Subcutaneous preadipocyte (primary cell): ENCODE measurements around the gene PROCA1. TPM values are rescaled to one million over a fixed set of nuclear protein-coding genes. Genes with fewer than 3 reads are reported as not detected.

Source experiments
- small RNA-seq: library from RNA; depleted of rRNA; stranded (forward); fragments of <200 nt; gene quantifications from one replicate; pipeline ENCODE3, GENCODE V24; 2012
- total RNA-seq: library from RNA; depleted of rRNA; stranded (reverse); fragments of >200 nt; gene quantifications from 2 replicates; pipeline ENCODE4 v1.2.3, GENCODE V29; 2012

PROCA1 gene, protein sequence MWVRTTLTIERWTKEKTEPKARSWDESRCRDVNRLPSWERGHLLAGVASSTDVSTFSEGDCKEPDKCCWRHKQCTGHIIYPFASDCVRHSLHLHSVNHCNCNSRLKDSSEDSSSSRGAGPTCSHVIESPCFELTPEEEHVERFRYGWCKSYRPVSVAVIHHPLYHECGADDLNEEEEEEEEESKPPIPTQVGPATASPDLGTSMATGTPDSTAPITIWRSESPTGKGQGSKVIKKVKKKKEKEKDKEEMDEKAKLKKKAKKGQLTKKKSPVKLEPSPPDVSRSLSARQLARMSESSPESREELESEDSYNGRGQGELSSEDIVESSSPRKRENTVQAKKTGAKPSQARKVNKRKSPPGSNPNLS
- total RNA-seq, result 1.4 and 1.8 TPM in 2 replicates

DNA sequence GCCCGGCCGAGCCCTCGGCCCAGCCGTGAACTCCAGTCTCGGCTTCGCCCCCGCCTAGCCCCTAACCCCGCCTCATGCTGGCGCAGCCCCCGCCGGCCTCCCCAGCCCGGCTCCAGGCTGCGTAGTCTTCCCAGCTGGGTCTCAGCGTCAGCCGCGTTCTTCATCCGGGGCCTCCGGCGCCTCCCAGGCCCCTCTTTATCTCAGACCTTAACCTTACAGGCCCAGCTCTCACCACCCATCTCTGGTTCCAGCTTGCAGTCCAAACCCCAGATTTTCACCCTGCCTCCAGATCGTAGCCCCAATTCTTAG lies at the start of gene PROCA1:
Gene PROCA1, minus strand, starts transcription at position 166 of the 309 bp plus-strand sequence. CDS start 228 bp downstream, outside the sequence.

DNA sequence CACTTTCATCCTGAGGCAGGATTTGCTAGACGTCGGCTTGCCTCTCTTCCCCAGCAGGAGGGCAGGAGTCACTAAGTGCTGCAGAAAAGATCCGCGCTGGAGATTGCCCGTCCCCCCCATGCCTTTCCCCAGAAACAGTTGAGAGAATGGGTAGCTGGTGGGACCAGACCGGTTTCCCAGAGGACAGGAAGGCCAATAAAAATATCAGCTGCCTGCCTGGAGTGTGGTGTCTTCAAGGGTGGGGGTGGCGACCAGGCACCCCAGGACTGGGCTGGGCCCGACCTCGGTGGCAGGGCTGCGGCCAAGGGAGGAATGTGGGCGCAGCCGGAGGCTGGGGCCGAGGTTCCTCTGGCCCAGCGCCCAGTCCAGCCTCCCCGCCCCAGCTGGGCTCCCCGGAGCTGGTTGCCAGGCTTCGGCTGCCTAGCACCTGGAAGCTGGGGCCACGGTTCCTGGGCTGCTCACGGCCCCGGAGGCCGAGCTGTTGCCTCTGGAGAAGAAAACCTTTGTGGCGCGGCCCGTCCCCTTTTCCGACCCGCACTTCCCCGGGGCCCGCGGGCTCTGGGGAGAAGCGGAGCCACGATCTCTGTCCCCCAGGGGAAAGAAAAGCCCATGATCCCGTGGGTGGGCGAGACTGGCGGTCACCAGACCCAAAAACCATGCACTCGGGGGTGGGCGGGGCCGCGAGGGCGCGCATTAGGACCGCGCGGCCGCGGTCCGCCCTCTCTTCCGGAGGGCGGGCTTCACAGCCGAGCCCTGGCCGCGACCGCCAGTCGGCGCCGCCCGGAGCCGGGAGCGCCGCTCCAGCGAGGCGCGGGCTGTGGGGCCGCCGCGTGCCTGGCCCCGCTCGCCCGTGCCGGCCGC lies 31.8 kb upstream of the PROCA1 start, which contains the start of gene TRAF4:
Gene TRAF4, plus strand, starts transcription at position 769 of the 861 bp plus-strand sequence. CDS start 102 bp downstream, outside the sequence.

DNA sequence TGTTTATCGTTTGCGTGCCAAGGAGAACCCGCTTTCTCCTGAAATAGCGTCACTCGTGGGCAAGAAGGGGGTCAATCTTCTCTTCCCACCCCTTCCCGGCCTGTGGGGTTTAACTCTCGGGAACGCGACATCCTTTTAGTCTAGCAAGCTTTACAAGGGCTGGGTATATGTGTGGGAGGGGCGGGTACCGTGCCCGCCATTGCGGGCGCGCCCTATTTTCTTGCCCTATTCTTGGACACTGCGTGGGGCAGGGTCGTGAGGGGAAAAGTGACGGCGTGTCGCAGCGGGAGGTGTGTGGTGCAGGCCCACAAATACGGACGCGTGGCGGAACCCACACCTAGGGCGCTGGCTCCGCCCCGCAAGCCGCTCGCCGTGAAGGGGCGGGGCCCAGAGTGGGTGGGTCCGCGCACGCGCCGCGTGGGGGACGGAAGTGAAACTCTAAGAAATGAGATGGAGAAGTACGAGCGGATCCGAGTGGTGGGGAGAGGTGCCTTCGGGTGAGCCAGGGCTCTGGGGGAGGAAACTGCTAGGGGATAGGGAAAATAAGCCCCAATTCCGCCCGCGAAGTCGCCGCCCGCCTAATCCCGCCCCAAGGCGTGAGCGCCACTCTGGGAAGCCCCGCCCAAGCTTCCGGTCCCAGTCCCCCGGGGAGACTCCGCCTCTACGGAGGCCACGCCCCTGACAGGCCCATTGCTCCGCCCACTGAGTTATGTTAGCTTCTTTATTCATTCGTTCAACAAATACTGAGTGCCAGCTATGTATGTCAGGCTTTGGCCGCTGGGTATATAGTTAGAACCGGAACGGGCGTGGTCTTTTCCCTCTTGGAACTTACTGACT lies 16.9 kb upstream of the PROCA1 start, which contains the start of gene NEK8:
Gene NEK8, plus strand, starts transcription at position 425 of the 837 bp plus-strand sequence. Its CDS starts 26 bp downstream, at position 451.

DNA sequence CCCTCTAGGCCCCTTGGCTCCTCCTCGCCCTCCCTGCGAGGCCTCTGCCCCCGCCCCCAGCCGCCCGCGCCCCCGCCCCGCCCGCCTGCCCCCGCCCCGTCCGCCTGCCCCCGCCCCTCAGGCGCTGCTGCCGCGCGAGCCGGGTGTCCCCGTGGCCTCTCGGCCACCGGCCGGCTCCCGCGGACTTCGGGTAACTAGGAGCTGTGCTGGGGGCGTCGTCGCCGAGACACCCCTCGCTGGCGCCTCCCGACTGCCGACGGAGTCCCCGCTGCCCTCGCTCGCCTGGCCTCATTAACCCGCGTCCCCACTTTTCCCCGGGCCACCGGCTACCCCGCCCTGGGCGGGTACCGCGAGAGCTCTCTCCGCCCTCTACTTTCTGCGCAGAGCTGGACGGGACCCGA lies 14.5 kb upstream of the PROCA1 start, which contains the start of gene TLCD1:
Gene TLCD1, minus strand, starts transcription at position 8 of the 401 bp plus-strand sequence. CDS start 136 bp downstream, outside the sequence.

DNA sequence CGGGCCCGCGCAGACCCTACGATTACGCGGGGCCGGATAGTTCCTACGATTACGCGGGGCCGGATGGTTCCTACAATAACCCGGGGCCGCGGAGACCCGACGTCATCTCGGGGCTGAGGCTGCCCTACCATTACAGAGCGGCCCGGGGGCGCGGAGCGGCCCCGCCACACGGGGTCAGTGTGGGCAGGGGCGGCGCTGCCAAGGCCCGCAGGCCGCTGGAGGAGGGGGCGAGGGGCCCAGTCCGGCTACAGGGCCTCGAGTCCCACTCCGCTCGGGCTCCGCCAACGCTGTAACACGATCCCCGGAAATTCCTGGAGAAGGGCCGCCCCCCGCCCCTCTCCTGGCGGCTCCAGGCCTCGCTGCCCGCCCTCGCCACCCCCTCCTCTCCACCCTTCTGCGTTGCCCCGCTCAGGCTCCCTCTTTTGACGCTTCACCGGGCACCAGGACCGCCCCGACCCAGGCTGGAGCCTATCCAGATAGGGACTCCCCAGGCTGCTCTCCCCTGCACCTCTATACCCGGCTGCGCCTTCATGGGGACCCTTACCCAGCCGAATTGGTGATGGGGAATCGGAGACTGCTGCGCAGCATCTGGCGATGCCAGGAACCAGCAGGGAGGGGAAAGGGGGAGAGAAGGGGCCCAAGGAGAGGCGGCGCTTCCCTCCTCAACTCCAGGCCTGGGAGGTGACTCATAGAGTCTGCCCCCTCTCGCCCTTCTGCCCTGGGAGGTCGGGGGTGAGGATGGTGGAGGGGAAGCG lies 6.1 kb upstream of the PROCA1 start, which contains the start of gene RAB34:
Gene RAB34, minus strand, starts transcription at position 291 of the 755 bp plus-strand sequence. CDS start 602 bp downstream, outside the sequence.

DNA sequence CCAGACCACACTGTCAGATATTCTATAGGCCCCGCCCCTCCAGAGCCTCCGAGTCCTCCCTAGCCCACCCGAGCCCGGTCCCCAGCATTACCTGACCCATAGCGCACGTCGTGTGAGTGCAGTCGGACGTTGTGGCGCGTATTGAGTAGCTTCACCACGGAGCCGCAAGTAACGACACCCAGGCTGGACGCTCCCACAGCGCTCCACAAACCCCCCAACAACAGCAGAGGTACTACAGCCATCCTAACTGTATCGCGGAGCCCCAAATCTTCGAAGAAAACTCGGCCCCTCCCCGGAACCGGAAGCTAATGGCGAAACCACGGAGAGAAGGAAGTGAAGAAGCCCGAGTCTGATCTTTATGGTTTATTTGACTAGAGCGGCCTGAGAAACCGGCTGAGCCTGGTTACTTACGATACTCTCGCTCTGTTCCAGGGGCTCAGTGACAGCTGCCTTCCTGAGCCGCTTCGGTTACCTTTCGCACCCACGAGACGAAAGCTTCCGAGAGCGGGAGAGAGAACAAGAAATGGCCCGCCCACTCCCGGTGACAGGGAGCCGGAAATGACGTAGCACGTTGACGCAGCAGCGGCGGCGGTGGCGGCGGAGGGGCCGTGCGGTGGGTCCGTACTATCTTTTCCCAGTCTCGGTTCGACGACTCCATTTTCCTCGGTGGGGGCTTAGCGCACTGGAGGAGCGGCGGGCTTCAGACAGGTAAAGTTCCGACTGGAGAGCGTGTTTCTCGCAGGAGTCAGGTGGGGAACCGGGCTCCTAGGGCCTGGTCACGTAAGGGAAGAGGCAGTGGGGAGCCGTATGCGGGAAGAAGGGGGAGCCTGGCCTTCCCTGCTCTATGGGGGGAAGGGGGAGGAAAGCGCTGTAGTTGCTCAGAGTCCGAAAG lies 49.8 kb downstream of the PROCA1 start, which contains the start of the genes SDF2 and SUPT6H:
Gene SDF2, minus strand, starts transcription at position 272 of the 892 bp plus-strand sequence. Its CDS starts 30 bp downstream, at position 242.
Gene SUPT6H, plus strand, starts transcription at position 571 of the 892 bp plus-strand sequence. CDS start 11,197 bp downstream, outside the sequence.

Small RNA genes within 50 kb of the gene (small RNA-seq; reads per million reads assigned to genes)
- gene SNORD42A, result not detected
- 0.71 reads per million, percentile 44 among the genes with 10 or more reads in this experiment for gene SNORD42B
- not detected for gene SNORD4A
- not detected for gene SNORD4B

Other genes starting within 250 kb of the PROCA1 start
- gene SLC13A2, start 238.2 kb downstream of the PROCA1 start, total RNA-seq, result not detected in 2 replicates
- not detected in 2 replicates for gene FOXN1, start 205.5 kb downstream of the PROCA1 start, total RNA-seq
- gene UNC119, start 159.3 kb downstream of the PROCA1 start, total RNA-seq, result 15.4 and 17.8 TPM in 2 replicates
- 34.2 and 42.0 TPM in 2 replicates for gene PIGS, start 140.4 kb downstream of the PROCA1 start, total RNA-seq
- 26.1 and 27.6 TPM in 2 replicates for gene ALDOC, start 135.0 kb downstream of the PROCA1 start, total RNA-seq
- 32.3 and 47.3 TPM in 2 replicates for gene SPAG5, start 112.9 kb downstream of the PROCA1 start, total RNA-seq
- gene RSKR, start 97.7 kb downstream of the PROCA1 start, total RNA-seq, result 5.1 and 9.6 TPM in 2 replicates
- 135 and 175 TPM in 2 replicates for gene BLTP2, start 66.7 kb downstream of the PROCA1 start, total RNA-seq
- 24.2 and 37.1 TPM in 2 replicates for gene SDF2, start 50.0 kb downstream of the PROCA1 start, total RNA-seq
- 43.4 and 44.8 TPM in 2 replicates for gene SUPT6H, start 49.7 kb downstream of the PROCA1 start, total RNA-seq
- gene RAB34, start 6.0 kb upstream of the PROCA1 start, total RNA-seq, result 142 and 146 TPM in 2 replicates
- gene RPL23A, start 8.1 kb upstream of the PROCA1 start, total RNA-seq, result 406 and 856 TPM in 2 replicates
- 3.1 and 4.0 TPM in 2 replicates for gene TLCD1, start 14.3 kb upstream of the PROCA1 start, total RNA-seq
- 1.8 and 2.9 TPM in 2 replicates for gene NEK8, start 16.9 kb upstream of the PROCA1 start, total RNA-seq
- gene TRAF4, start 32.1 kb upstream of the PROCA1 start, total RNA-seq, result 19.5 and 27.8 TPM in 2 replicates
- gene FAM222B, start 130.9 kb upstream of the PROCA1 start, total RNA-seq, result 3.7 and 5.7 TPM in 2 replicates
- gene ERAL1, start 143.1 kb upstream of the PROCA1 start, total RNA-seq, result 25.4 and 30.1 TPM in 2 replicates
- gene FLOT2, start 185.8 kb upstream of the PROCA1 start, total RNA-seq, result 32.1 and 36.7 TPM in 2 replicates
- gene DHRS13, start 191.2 kb upstream of the PROCA1 start, total RNA-seq, result 4.8 and 5.5 TPM in 2 replicates
- gene PHF12, start 239.6 kb upstream of the PROCA1 start, total RNA-seq, result 16.2 and 22.1 TPM in 2 replicates